GM12891 (cell line): ENCODE data around the gene METRNL.
A peak's percentile ranks its signal among the peaks of the same experiment; 100 is the strongest.

ENCODE experiments used
- DNase-seq: peaks from one replicate; pipeline ENCODE4 v3.0.0; 2011; ENCODE audit warnings: low spot score; ENCODE audit not compliant: insufficient read length
- FAIRE-seq: peaks from 2 replicates; lab custom pipeline; 2011; peaks lifted over from hg19 to GRCh38; lab: Jason Lieb, UNC
- PAX5 ChIP-seq: IDR thresholded peaks from 2 replicates; pipeline ENCODE4 v1.6.1; 2011; ENCODE audit warnings: low read length, moderate library complexity, mild to moderate bottlenecking; ENCODE audit not compliant: insufficient read depth, severe bottlenecking
- POLR2A ChIP-seq: IDR thresholded peaks from 2 replicates; pipeline ENCODE4 v1.6.1; 2011; ENCODE audit warnings: low read depth, low read length, control low read depth
- POLR2AphosphoS5 ChIP-seq: IDR thresholded peaks from 2 replicates; pipeline ENCODE4 v1.6.1; 2011; ENCODE audit warnings: low read depth, low read length, control low read depth
- POU2F2 ChIP-seq: IDR thresholded peaks from 2 replicates; pipeline ENCODE4 v1.6.1; 2011; ENCODE audit warnings: low read depth, mild to moderate bottlenecking, control low read depth, low read length, moderate library complexity
- SPI1 ChIP-seq: IDR thresholded peaks from 2 replicates; pipeline ENCODE4 v1.6.1; 2011; ENCODE audit warnings: low read depth, low read length, control low read depth
- TAF1 ChIP-seq: IDR thresholded peaks from 2 replicates; pipeline ENCODE4 v1.6.1; 2011; ENCODE audit warnings: low read depth, low read length, control low read depth

The METRNL gene

DNA sequence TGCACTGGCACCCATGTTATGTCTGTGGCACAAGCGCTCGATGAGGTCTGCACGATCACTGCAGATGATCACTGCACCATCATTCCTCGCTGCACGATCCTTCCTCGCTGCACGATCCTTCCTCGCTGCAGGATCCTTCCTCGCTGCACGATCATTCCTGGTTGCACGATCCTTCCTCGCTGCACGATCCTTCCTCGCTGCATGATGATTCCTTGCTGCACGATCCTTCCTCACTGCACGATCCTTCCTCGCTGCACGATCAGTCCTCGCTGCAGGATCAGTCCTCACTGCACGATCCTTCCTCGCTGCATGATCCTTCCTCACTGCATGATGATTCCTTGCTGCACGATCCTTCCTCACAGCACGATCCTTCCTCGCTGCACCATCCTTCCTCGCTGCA, 29.3 kb downstream of the METRNL start:
- DNase-seq: no peak
- TF ChIP-seq POLR2AphosphoS5 (no peak), TAF1 (no peak), SPI1 (no peak), PAX5 (no peak), POU2F2 (no peak), POLR2A (no peak)
- peak; percentile 13 for FAIRE-seq

DNA sequence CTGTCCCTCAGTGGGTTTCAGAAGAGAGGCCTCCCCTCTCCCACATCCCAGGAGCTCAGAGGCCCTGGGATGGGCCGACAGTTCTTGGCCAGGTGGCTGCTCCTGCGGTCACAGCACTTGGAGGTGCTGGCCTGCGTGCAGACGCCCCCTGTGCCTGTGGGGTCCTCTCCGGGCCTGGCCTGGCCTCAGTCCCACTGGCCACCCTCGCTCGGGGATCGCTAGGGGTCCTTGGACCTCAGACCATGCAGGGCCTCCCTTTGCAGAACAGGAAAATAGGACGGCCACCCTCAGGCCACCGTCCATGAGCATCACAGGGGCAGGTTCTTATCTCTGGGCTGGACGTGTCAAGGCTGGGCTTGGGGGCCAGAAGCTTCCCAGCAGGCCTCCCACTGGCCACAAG, 30.0 kb downstream of the METRNL start:
- DNase-seq: no peak
- TF ChIP-seq POLR2A: no peak
- no peak for TF ChIP-seq TAF1
- no peak for TF ChIP-seq POLR2AphosphoS5
- TF ChIP-seq POU2F2: no peak
- no peak for TF ChIP-seq PAX5
- FAIRE-seq: no peak

DNA sequence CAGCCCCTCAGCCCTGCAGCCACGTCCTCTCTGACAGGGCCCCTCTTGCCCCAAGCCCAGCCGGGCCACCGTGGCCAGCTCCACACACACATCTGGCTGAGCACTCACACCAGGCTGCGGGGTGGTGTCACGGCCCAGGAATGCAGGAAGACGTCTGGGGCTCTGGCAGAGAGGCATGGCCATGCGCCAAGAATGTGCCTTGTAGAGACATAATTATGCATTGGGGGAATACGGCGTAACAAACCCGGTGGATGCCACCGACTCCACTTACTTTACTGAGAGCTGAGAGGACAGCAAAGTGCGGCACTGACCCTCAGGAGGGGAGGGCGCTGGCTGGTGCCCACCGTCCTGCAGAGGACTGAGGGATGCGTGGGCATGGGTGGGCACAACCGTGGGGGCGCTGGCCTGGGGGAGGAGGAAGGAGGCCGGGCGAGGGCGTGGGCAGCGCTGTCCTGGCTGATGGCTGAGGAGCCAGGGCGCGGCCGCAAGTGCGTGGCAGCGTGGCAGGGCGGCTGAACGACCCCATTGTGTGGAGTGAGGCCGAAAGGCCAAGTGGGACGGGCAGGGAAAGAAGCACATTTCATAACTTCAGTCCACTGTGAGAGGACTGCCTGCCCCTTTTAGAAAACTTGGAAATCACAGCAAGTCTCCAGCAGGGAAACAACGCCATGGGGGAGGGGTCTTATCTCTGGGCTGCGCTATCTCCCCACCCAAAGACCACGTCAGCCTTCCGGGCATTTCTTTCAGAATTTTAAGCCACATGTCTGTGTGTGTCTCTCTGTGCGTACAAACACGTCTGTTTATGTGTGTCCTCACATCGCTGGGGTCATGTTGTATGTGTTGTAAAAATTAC, 30.6 kb downstream of the METRNL start:
- TF ChIP-seq TAF1 (no peak), POU2F2 (no peak), POLR2A (no peak), SPI1 (no peak), POLR2AphosphoS5 (no peak)
- DNase-seq (no peak), FAIRE-seq (no peak)

DNA sequence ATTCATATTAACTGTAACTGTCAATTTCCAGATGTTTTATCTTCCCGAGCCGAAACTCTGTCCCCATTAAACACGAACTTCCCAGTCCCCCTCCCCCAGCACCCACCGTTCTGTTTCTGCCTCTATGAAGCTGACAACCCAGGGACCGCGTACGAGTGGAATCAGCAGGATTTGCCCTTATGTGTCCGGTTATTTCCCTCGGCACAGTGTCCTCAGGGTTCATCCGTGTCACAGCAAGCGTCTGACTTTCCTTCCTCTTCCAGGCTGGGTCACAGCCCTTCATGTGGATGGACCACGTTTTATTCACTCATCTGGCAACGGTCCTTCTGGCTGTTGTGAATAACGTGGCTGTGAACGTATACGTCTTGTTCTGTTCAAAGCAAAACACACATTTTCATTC, 31.3 kb downstream of the METRNL start:
- FAIRE-seq (no peak), DNase-seq (no peak)
- TF ChIP-seq POLR2A (no peak), TAF1 (no peak), POU2F2 (no peak), POLR2AphosphoS5 (no peak), PAX5 (no peak), SPI1 (no peak)

DNA sequence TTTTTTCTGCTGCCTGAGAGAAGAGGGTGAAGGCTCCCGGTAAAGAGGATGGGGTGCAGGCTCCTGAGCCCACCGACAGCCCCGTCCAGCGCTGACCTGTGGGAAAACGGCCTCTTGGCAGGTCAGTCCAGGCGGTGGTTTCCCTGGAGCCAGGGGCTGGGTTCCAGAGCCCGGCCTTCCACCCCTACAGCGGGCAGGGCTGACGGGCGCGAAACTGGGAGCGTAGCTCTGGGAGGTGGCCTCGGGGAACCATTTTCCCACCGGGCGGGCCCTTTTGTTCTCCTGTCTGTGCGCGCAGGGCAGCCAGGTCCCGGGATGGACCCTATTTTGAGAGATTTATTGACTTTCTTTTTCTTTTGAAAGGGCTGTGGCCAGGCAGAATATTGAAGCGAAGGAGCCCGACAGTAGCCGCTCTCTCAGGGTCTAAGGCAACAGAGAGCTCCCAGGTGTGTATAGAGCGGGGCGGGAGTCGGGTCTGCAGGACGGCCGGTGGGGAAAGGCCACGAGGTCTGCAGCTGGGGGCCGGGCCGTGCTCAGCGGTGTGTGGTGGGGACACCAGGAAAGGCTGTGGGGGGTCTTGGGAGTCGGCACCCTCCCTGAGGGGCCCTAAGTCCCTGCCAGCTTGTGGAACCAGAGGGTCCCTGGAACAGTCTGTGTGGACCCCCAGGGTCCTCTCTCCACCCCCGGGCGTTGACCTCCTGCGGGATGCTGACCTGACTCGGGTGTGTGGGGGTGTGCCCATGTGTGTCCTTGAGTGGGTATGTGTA, 32.3 kb downstream of the METRNL start:
- DNase-seq (no peak), FAIRE-seq (no peak)
- TF ChIP-seq TAF1: no peak
- no peak for TF ChIP-seq PAX5
- no peak for TF ChIP-seq POLR2A
- no peak for TF ChIP-seq POU2F2
- TF ChIP-seq POLR2AphosphoS5: no peak
- no peak for TF ChIP-seq SPI1

DNA sequence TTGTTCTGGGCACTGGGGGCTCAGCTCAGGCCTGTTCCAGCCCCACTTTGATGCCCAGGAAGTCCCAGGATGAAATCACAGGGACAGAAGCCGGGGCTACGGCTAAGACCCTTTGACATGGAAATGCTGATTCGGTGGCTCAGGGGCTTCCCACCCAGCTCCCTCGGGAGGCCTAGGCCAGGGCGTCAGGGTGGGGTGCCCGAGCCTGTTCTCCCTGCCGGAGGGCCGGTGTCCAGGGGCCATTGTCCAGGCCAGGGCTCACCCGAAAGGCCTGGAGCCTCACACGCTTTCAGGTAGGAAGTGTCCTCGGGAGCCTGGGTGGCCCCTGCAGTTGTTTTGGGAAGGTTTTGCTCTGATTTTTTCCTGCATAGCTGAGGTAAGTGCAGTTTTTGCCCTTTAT, 34.0 kb downstream of the METRNL start:
- TF ChIP-seq POLR2A (no peak), POU2F2 (no peak), SPI1 (no peak), TAF1 (no peak), POLR2AphosphoS5 (no peak), PAX5 (no peak)
- FAIRE-seq: no peak
- no peak for DNase-seq

DNA sequence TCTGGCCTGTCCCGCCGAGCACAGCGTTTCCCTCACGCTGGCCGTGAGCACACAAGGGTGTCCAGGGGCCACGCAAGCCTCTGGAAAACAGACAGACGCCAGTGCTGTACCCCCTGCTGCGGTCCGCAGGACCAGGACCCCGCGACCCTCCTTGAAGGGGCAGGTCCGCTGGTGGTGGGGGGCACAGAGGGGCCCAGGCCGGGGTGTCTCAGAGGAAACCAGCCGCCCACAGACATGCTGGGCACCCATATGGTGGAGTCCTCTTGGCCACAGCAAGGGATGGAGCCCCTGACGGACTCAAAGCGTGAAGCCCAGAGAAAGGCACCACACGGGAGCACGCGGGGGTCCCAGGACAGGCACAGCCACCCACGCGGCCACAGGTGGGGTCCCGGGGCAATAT, 34.4 kb downstream of the METRNL start:
- TF ChIP-seq POLR2A (no peak), POU2F2 (no peak), TAF1 (no peak), POLR2AphosphoS5 (no peak), SPI1 (no peak), PAX5 (no peak)
- DNase-seq: no peak
- FAIRE-seq: no peak

DNA sequence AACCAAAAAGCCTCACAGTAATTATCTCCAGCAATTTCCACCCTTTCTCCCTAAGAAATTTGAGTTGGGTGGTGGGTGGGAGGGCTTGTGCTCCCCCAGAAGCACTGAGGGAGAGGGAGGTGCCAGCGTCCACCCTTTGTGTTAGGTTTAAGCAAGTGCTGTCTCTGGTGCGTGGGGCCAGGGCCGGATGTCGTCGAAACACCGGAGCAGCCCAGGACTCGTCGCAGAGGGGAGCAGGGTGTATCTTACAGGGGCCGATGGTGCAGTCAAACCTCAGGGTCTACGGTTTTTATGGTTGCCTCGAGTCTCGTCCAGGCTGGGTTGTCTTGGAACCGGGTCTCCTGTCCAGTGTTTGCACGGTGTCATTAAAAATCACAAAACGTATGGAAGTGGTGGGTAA, 35.3 kb downstream of the METRNL start:
- TF ChIP-seq POLR2A (no peak), PAX5 (no peak), TAF1 (no peak), SPI1 (no peak), POU2F2 (no peak), POLR2AphosphoS5 (no peak)
- no peak for FAIRE-seq
- DNase-seq: no peak

DNA sequence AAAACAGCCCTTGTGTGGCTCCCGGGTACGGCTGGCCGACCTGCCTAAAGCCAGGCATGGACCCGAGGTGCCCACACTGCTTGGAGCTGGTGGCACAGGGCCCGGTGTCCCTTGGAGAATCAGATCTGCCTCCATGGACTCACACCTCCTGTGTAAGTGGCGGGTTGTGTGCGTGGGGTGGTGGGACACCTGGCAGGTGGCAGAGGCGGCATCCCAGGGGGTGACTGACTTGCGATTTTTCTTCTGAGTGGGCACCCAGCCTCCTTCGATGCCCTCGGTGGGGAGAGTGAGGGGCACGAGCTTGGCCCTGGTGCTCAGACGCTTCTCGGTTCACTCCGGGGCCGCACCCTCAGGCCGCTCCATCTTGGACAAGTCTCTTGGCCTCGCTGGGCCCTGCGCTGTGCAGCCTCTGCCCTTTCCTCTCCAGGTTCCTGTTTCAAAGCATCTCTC, 35.8 kb downstream of the METRNL start:
- no peak for DNase-seq

More for the DNA sequence above, 35.8 kb downstream of the METRNL start:
- TF ChIP-seq SPI1 (no peak), POLR2A (no peak), POU2F2 (no peak), POLR2AphosphoS5 (no peak), PAX5 (no peak), TAF1 (no peak)
- FAIRE-seq: no peak
